Fibroblast of lung (primary cell): ENCODE results near the gene PLLP.

Experiments used
- EZH2 ChIP-seq: IDR thresholded peaks from 2 replicates; pipeline ENCODE4 v1.5.1; 2012; ENCODE audit warnings: low read length, control low read depth, mild to moderate bottlenecking; ENCODE audit errors: missing control alignments
- TF ChIP-seq, protein P1 (sequence below), 2 donors: IDR thresholded peaks in 1 of 2; conservative IDR thresholded peaks in 1 of 2; 1 replicate in 1 of 2; 2 replicates in 1 of 2; pipeline ENCODE4 v1.5.1; 2011 to 2012; ENCODE audit warnings: low read length in 2 of 2, control low read depth in 1 of 2, inconsistent platforms in 1 of 2, low read depth in 1 of 2, mild to moderate bottlenecking in 1 of 2

DNA sequence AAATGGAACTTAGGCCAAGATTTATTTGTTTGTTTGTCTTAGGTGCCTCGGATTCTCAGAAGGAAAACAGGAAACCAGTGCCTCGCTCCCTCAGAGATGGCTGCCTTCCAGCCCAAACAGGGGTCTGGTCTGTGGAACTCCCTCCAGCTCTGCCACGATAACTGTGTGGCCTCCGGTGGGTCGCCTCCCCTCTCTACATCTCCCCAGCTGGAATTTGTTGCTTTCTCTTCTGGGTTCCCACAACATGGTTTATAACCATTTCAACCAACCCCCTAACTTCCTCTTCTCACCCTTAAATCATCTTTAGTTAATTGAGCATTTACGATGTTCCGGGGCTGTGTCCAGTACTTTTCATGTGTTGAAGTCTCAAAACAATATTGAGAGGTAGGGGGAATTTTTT lies 30.9 kb upstream of the PLLP start:
- TF ChIP-seq, protein P1, sequence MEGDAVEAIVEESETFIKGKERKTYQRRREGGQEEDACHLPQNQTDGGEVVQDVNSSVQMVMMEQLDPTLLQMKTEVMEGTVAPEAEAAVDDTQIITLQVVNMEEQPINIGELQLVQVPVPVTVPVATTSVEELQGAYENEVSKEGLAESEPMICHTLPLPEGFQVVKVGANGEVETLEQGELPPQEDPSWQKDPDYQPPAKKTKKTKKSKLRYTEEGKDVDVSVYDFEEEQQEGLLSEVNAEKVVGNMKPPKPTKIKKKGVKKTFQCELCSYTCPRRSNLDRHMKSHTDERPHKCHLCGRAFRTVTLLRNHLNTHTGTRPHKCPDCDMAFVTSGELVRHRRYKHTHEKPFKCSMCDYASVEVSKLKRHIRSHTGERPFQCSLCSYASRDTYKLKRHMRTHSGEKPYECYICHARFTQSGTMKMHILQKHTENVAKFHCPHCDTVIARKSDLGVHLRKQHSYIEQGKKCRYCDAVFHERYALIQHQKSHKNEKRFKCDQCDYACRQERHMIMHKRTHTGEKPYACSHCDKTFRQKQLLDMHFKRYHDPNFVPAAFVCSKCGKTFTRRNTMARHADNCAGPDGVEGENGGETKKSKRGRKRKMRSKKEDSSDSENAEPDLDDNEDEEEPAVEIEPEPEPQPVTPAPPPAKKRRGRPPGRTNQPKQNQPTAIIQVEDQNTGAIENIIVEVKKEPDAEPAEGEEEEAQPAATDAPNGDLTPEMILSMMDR (conservative IDR thresholded peaks at IDR 0.05 in 1 of 2, IDR thresholded peaks at IDR 0.05 in 1 of 2; ENCODE audit: low read depth in 1 of 2, low read length in 2 of 2): no peak
- TF ChIP-seq EZH2: no peak
